HepG2 (cell line): ENCODE results near the gene MTG1. TPM values are rescaled to one million over a fixed set of nuclear protein-coding genes. Genes with fewer than 3 reads are reported as not detected.

Experiments
- CBFB ChIP-seq: sonication (generic); formaldehyde crosslinking; IDR thresholded peaks from 2 replicates; pipeline ENCODE4 v1.4.0; 2020; ENCODE audit warnings: missing genetic modification reagents
- MED13 ChIP-seq: sonication (generic); formaldehyde crosslinking; IDR thresholded peaks from 2 replicates; pipeline ENCODE4 v1.5.0; 2020; ENCODE audit warnings: missing genetic modification reagents
- NONO ChIP-seq, 2 experiments: fragments of 450-650 bp in 1 of 2; sonication (generic) in 1 of 2; formaldehyde crosslinking in 1 of 2; IDR thresholded peaks in 1 of 2; conservative IDR thresholded peaks in 1 of 2; 2 replicates each; pipeline versions ENCODE4 v1.6.1 to v1.8.0; 2017 to 2022; ENCODE audit warnings: mild to moderate bottlenecking in 1 of 2, missing genetic modification reagents in 1 of 2, moderate library complexity in 1 of 2
- PHF8 ChIP-seq: sonication (generic); formaldehyde crosslinking; IDR thresholded peaks from 2 replicates; pipeline ENCODE4 v1.5.0; 2020; ENCODE audit warnings: missing genetic modification reagents
- SOX6 ChIP-seq, 2 experiments: fragments of 450-650 bp in 1 of 2; sonication (generic) in 1 of 2; formaldehyde crosslinking in 1 of 2; IDR thresholded peaks; 2 replicates each; pipeline versions ENCODE4 v1.4.0 to v1.6.1; 2017 to 2020; ENCODE audit warnings: antibody characterized with exemption in 1 of 2, mild to moderate bottlenecking in 1 of 2, missing genetic modification reagents in 1 of 2
- TCF7L2 ChIP-seq: IDR thresholded peaks from 2 replicates; pipeline ENCODE4 v1.6.1; 2011; ENCODE audit warnings: mild to moderate bottlenecking, low read depth, low read length, moderate library complexity
- TMF1 ChIP-seq: sonication (generic); formaldehyde crosslinking; IDR thresholded peaks from 2 replicates; pipeline ENCODE4 v1.8.1; 2022; ENCODE audit warnings: low read depth, missing genetic modification reagents
- ZNF225 ChIP-seq: sonication (generic); formaldehyde crosslinking; IDR thresholded peaks from 2 replicates; pipeline ENCODE4 v1.4.0; 2020; ENCODE audit warnings: mild to moderate bottlenecking, missing genetic modification reagents
- ZNF468 ChIP-seq: sonication (generic); formaldehyde crosslinking; IDR thresholded peaks from 2 replicates; pipeline ENCODE4 v1.8.0; 2022; ENCODE audit warnings: mild to moderate bottlenecking, moderate library complexity, missing genetic modification reagents
- polyA plus RNA-seq, 8 experiments: library from polyadenylated mRNA; depleted of rRNA in 3 of 8; stranded (reverse) in 7 of 8; unstranded in 1 of 8; fragments of >200 nt; fragmentation: Illumina TruSeq in 4 of 8; extraction: Trizol in 4 of 8; gene quantifications; 2 replicates each; pipeline versions ENCODE4 v1.2.1 to v1.2.3, GENCODE V29; 2011 to 2016; ENCODE audit warnings: low read depth in 4 of 8, missing spikeins in 1 of 8, mixed read lengths in 1 of 8; ENCODE audit not compliant: insufficient read depth in 1 of 8
- total RNA-seq, 5 experiments: library from RNA; depleted of rRNA; stranded (reverse); fragments of >200 nt; fragmentation: Illumina TruSeq; extraction: Trizol; gene quantifications; 2 replicates each; pipeline ENCODE4 v1.2.3, GENCODE V29; 2016; ENCODE audit warnings: low read depth in 1 of 5
- TF ChIP-seq, protein P1 (sequence below): sonication (generic); formaldehyde crosslinking; IDR thresholded peaks from 2 replicates; pipeline ENCODE4 v1.8.1; 2023; ENCODE audit warnings: mild to moderate bottlenecking, moderate library complexity, missing genetic modification reagents
- TF ChIP-seq, protein P2 (sequence below): sonication (generic); formaldehyde crosslinking; IDR thresholded peaks from 2 replicates; pipeline ENCODE4 v1.5.0; 2020; ENCODE audit warnings: mild to moderate bottlenecking, missing genetic modification reagents, borderline replicate concordance
- TF ChIP-seq, protein P3 (sequence below): sonication (generic); formaldehyde crosslinking; IDR thresholded peaks from 2 replicates; pipeline ENCODE4 v1.4.0; 2020; ENCODE audit warnings: missing genetic modification reagents
- TF ChIP-seq, protein P4 (sequence below): sonication (generic); formaldehyde crosslinking; IDR thresholded peaks from 2 replicates; pipeline ENCODE4 v1.4.0; 2020; ENCODE audit warnings: missing genetic modification reagents
- TF ChIP-seq, protein P5 (sequence below): sonication (generic); formaldehyde crosslinking; IDR thresholded peaks from 2 replicates; pipeline ENCODE4 v1.4.0; 2020; ENCODE audit warnings: missing genetic modification reagents; ENCODE audit errors: not compliant biosample characterization

MTG1 gene
- total and polyA plus RNA-seq, 2 of the 13 experiments (the other 11 are each of a cell fraction or from before 2014, with no cell fraction given): 42.0 to 103 TPM

GRCh38 chr10:133394064-133394663 lies at the start of gene MTG1 (continued):
- TF ChIP-seq, protein P1, sequence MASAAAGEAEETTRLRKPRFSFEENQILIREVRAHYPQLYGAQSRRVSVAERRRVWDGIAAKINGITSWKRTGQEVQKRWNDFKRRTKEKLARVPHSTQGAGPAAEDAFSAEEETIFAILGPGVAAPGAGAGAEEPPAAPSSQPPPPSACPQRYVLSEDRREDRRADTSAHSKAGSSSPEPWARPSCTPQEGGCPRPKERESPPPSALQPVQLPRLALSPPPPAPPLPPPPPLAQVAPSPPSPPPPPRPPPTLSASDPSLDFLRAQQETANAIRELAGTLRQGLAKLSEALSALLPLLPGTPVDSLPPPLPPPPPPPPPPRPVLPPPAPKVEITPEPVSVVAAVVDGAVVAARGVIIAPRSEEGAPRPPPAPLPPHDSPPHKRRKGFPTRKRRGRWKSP (CRISPR knock-in tag): peak; percentile 76; the same call in 1 of the 2 replicates
- TF ChIP-seq ZNF225 (CRISPR knock-in tag) (peak; percentile 94), PHF8 (CRISPR knock-in tag) (peak; percentile 97), MED13 (peak; percentile 73; the same call in 1 of the 2 replicates), ZNF468 (0 out of 2 replicates have a peak, but pooled peaks have one; percentile 81), CBFB (CRISPR knock-in tag) (peak; percentile 90; the same call in 1 of the 2 replicates), TMF1 (0 out of 2 replicates have a peak, but pooled peaks have one; percentile 60), NONO (IDR thresholded peaks at IDR 0.05) (no peak), NONO (CRISPR knock-in tag; conservative IDR thresholded peaks at IDR 0.05) (peak; percentile 90), SOX6 (IDR thresholded peaks at IDR 0.05) (no peak), SOX6 (CRISPR knock-in tag; IDR thresholded peaks at IDR 0.05) (peak; percentile 48), TCF7L2 (no peak)
- TF ChIP-seq, protein P2, sequence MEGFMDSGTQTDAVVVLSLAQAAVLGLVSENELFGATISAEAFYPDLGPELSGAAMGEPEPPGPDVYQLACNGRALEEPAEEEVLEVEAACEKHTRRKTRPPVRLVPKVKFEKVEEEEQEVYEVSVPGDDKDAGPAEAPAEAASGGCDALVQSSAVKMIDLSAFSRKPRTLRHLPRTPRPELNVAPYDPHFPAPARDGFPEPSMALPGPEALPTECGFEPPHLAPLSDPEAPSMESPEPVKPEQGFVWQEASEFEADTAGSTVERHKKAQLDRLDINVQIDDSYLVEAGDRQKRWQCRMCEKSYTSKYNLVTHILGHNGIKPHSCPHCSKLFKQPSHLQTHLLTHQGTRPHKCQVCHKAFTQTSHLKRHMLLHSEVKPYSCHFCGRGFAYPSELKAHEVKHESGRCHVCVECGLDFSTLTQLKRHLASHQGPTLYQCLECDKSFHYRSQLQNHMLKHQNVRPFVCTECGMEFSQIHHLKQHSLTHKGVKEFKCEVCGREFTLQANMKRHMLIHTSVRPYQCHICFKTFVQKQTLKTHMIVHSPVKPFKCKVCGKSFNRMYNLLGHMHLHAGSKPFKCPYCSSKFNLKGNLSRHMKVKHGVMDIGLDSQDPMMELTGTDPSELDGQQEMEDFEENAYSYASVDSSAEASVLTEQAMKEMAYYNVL (CRISPR knock-in tag): peak; percentile 31; the same call in 1 of the 2 replicates
- TF ChIP-seq, protein P3, sequence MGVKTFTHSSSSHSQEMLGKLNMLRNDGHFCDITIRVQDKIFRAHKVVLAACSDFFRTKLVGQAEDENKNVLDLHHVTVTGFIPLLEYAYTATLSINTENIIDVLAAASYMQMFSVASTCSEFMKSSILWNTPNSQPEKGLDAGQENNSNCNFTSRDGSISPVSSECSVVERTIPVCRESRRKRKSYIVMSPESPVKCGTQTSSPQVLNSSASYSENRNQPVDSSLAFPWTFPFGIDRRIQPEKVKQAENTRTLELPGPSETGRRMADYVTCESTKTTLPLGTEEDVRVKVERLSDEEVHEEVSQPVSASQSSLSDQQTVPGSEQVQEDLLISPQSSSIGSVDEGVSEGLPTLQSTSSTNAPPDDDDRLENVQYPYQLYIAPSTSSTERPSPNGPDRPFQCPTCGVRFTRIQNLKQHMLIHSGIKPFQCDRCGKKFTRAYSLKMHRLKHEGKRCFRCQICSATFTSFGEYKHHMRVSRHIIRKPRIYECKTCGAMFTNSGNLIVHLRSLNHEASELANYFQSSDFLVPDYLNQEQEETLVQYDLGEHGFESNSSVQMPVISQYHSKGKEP (CRISPR knock-in tag): no peak
- TF ChIP-seq, protein P4, sequence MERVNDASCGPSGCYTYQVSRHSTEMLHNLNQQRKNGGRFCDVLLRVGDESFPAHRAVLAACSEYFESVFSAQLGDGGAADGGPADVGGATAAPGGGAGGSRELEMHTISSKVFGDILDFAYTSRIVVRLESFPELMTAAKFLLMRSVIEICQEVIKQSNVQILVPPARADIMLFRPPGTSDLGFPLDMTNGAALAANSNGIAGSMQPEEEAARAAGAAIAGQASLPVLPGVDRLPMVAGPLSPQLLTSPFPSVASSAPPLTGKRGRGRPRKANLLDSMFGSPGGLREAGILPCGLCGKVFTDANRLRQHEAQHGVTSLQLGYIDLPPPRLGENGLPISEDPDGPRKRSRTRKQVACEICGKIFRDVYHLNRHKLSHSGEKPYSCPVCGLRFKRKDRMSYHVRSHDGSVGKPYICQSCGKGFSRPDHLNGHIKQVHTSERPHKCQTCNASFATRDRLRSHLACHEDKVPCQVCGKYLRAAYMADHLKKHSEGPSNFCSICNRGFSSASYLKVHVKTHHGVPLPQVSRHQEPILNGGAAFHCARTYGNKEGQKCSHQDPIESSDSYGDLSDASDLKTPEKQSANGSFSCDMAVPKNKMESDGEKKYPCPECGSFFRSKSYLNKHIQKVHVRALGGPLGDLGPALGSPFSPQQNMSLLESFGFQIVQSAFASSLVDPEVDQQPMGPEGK: peak; percentile 34; the same call in 1 of the 2 replicates
- TF ChIP-seq, protein P5, sequence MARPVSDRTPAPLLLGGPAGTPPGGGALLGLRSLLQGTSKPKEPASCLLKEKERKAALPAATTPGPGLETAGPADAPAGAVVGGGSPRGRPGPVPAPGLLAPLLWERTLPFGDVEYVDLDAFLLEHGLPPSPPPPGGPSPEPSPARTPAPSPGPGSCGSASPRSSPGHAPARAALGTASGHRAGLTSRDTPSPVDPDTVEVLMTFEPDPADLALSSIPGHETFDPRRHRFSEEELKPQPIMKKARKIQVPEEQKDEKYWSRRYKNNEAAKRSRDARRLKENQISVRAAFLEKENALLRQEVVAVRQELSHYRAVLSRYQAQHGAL: peak; percentile 54
